Activated CD4-positive, alpha-beta T cell treated with anti-CD3 and anti-CD28 coated beads for 4 hours (primary cell): ENCODE data around the gene CASTOR2.
"Not testable (repeated sequence)": the region's sequence is repeated elsewhere in the genome, so short reads cannot be mapped to it uniquely, and the experiment has no call there.

ENCODE experiments used
- DNase-seq, 2 donors: peaks; one replicate each; pipeline ENCODE4 v3.0.0-alpha.2; 2020

The CASTOR2 gene

DNA sequence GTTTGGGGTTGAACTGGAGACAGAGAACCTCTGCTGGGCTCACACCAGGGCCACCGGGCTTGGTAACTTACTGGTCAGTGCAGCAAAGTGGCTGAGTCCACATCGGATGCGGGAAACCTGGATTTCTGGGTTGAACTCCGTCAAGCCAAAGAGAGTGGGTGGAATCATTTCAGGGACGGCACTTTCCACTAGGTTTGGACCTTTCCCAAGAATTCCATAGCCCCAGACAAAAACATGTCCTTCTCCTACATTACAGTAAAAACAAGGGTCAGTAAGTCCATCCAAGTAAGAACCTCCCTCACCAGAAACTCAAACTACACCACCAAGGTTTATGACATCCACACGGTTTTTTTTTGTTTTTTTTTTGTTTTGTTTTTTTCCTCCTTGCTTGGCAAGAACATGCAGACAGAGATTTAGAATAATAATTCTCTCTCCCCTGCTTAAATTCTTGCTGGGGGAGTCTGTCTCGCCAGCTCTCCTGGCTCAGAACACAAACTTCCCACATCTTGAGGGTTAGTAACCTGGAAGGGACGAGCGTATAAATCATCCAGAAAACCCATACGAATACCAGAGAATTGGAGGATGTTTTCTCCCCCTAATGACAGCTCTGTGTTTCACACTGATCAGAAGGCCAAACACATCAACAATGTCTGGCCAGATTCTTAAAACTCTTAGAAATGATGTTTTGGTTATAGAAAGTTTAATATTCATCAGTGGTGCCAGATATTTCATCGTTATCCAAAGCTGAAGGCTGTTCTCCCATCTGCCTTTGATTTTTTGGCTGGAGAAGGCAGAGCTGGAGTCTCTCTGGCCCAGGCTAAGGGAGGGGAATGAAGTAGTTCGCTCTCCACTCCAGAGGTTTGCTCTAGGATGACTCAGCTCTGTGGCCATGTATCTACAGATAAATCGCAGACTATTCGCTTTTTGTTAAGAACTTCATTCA, 91.6 kb downstream of the CASTOR2 start:
- DNase-seq = no peak

DNA sequence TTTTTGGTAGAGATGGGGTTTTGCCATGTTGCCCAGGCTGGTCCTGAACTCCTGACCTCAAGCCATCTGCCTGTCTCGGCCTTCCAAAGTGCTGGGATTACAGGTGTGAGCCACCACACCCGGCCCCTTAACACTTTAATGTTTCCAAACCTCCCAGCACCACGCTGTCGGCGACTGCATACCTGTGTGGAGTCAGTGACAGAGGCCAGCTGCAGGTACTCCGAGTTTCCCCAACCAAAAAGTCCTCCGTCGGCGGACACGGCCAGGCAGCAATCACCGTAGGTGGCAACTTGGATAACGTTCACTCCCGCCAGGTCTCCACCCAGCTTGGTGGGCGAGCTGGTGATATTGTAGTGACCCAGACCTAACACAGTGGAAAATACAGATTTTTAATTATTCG, 93.9 kb downstream of the CASTOR2 start:
- DNase-seq = no peak

DNA sequence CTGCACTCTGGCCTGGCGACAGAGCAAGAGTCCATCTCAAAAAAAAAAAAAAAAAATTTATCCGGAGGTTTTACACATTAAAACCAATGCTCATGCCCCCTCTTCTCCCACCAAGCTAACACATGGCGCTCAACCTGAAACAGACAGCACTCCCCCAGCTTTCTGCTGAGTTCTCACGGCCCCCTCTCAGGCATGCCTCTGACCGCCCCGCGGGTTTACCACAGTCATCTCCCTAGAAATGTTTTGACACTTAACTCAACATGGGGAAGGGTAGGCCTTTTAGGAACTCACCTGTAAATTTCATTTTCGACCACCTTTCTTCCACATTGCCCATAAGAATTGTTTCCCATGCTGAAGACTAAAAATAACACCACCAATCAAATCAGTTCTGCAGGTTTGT, 99.8 kb downstream of the CASTOR2 start:
- DNase-seq = no peak

DNA sequence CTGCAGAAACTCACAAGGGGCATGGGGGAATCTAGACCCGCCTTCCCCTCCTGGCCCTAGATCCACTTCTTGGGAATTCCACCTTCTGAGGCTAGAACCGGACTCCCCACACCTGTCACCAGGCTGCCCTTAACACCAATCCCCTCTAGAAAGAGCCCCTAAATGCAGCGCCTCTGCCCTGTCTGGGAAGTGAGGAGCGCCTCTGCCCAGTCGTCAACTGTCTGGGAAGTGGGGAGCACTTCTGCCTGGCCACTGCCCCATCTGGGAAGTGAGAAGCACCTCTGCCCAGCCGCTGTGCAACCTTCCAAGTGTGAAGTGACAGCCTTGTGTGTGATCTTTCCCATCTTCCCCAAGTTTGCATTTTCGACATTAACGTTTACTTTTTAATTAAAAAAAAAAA, 100.3 kb downstream of the CASTOR2 start:
- no peak for DNase-seq

DNA sequence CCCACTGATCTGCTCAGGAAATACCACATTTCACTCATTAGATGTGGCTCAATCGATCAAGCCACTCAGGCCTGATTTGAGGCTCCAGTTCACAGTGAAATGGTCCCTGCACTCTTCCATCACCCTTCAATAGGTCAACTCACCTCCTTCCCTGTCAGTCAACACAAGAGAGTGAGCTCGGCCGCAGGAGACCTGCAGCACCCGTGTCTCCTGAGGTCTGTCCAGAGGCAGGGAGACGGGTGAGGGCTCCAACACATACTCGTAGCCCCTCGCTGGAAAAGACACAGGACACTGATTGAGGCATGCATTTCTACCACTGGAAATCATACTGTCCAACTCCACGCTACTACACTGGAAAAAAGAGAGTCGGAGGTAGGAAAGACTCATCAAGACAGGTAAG, 102.0 kb downstream of the CASTOR2 start:
- DNase-seq = no peak

DNA sequence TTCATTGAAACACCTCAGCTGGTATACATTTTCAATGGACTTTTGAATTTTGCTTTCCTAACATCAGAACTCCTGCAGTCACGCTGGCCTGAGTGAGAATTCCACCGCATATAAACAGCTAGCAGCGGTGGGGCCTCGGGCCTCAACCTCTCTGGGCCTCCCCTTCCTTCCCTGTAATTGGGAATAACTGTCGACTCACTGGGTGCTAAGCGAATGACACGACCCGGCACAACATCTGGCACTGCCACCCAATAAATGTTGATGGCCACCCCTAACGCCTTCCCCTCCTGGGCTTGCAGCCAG, 108.4 kb downstream of the CASTOR2 start:
- DNase-seq = no peak

DNA sequence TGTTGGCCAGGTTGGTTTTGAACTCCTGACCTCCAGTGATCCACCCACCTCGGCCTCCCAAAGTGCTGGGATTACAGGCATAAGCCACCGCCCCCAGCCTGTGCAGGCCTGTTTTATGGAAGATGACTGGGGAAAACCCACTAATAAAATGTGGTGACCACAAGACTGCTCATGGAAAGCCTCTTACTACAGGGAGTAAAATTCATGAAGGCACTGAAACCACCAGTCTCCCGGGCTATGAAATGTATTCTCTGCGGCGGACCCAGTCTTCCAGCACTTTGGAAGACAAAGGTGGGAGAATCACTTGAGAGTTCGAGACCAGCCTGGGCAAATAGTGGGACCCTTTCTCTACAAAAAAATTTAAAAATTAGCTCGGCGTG, 109.7 kb downstream of the CASTOR2 start:
- DNase-seq = not testable (repeated sequence)
